ENCODE results near the gene HHIPL1.

- TF ChIP-seq CTCF (conservative IDR thresholded peaks at IDR 0.05 in 1 of 2, IDR thresholded peaks at IDR 0.05 in 1 of 2; ENCODE audit: extremely low read depth in 1 of 2, insufficient read depth in 1 of 2, low read depth in 1 of 2, low read length in 2 of 2) (no peak), EZH2 (IDR thresholded peaks at IDR 0.05; ENCODE audit: borderline replicate concordance, low read length) (no peak)
Observed at GRCh38 chr14:99660794-99661193, 15.9 kb downstream of the HHIPL1 start.
